KMS-11 (cell line): ENCODE data around the gene RNASE9.
"Not testable (repeated sequence)": the region's sequence is repeated elsewhere in the genome, so short reads cannot be mapped to it uniquely, and the experiment has no call there.

Experiments used
- H2AFZ ChIP-seq: fragments of 200-600 bp; sonication (generic); 2 replicates; pipeline ENCODE4 v1.6.1; 2016; ENCODE audit warnings: antibody characterized with exemption, mixed run types, low read depth
- H3K27ac ChIP-seq: fragments of 200-600 bp; sonication (generic); 2 replicates; pipeline ENCODE4 v1.6.1; 2016; ENCODE audit warnings: mild to moderate bottlenecking, mixed run types
- H3K27me3 ChIP-seq: fragments of 200-600 bp; sonication (generic); 2 replicates; pipeline ENCODE4 v1.6.1; 2017; ENCODE audit warnings: mild to moderate bottlenecking, low read depth, mixed run types, moderate library complexity; ENCODE audit not compliant: insufficient read depth
- H3K36me3 ChIP-seq: fragments of 200-600 bp; sonication (generic); 2 replicates; pipeline ENCODE4 v1.6.1; 2017; ENCODE audit warnings: mild to moderate bottlenecking, mixed run types; ENCODE audit not compliant: insufficient read depth
- H3K4me1 ChIP-seq: fragments of 200-600 bp; sonication (generic); 2 replicates; pipeline ENCODE4 v1.6.1; 2016; ENCODE audit warnings: mild to moderate bottlenecking, low read depth, mixed run types; ENCODE audit not compliant: poor library complexity, severe bottlenecking
- H3K4me2 ChIP-seq: fragments of 200-600 bp; sonication (generic); 2 replicates; pipeline ENCODE4 v1.7.0; 2016; ENCODE audit warnings: mild to moderate bottlenecking, mixed run types
- H3K4me3 ChIP-seq: fragments of 200-600 bp; sonication (generic); IDR thresholded peaks from 2 replicates; pipeline ENCODE4 v1.6.1; 2017; ENCODE audit warnings: low read depth, low read length, mixed read lengths; ENCODE audit not compliant: insufficient read depth
- H3K79me2 ChIP-seq: fragments of 200-600 bp; sonication (generic); 2 replicates; pipeline ENCODE4 v1.6.1; 2016; ENCODE audit warnings: low read depth, mixed run types; ENCODE audit not compliant: insufficient read depth
- H3K9ac ChIP-seq: fragments of 200-600 bp; sonication (generic); 2 replicates; pipeline ENCODE4 v1.6.1; 2016; ENCODE audit warnings: mild to moderate bottlenecking, mixed run types
- H4K20me1 ChIP-seq: fragments of 200-600 bp; sonication (generic); 2 replicates; pipeline ENCODE4 v1.6.1; 2016; ENCODE audit warnings: mild to moderate bottlenecking, mixed run types; ENCODE audit not compliant: insufficient read depth
- TF ChIP-seq, protein P1 (sequence below): fragments of 200-600 bp; sonication (generic); conservative IDR thresholded peaks from 2 replicates; pipeline ENCODE4 v1.6.1; 2017; ENCODE audit warnings: low read depth, mild to moderate bottlenecking, antibody characterized with exemption, low read length, moderate library complexity, mixed read lengths

Gene RNASE9

GRCh38 chr14:20512177-20512905 is 48.5 kb downstream of the RNASE9 start:
- TF ChIP-seq, protein P1, sequence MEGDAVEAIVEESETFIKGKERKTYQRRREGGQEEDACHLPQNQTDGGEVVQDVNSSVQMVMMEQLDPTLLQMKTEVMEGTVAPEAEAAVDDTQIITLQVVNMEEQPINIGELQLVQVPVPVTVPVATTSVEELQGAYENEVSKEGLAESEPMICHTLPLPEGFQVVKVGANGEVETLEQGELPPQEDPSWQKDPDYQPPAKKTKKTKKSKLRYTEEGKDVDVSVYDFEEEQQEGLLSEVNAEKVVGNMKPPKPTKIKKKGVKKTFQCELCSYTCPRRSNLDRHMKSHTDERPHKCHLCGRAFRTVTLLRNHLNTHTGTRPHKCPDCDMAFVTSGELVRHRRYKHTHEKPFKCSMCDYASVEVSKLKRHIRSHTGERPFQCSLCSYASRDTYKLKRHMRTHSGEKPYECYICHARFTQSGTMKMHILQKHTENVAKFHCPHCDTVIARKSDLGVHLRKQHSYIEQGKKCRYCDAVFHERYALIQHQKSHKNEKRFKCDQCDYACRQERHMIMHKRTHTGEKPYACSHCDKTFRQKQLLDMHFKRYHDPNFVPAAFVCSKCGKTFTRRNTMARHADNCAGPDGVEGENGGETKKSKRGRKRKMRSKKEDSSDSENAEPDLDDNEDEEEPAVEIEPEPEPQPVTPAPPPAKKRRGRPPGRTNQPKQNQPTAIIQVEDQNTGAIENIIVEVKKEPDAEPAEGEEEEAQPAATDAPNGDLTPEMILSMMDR: no peak
- no peak overlapping the region for H3K4me2 ChIP-seq
- H2AFZ ChIP-seq: no peak overlapping the region
- no peaks in the 10 kb centered on the region for H3K79me2 ChIP-seq
- H3K9ac ChIP-seq: no peak overlapping the region
- H3K27me3 ChIP-seq: no peaks in the 10 kb centered on the region
- H3K27ac ChIP-seq: no peak overlapping the region
- H3K4me3 ChIP-seq: no peak overlapping the region
- no peaks in the 10 kb centered on the region for H4K20me1 ChIP-seq
- no peaks in the 10 kb centered on the region for H3K36me3 ChIP-seq
- H3K4me1 ChIP-seq: no peaks in the 10 kb centered on the region

DNA sequence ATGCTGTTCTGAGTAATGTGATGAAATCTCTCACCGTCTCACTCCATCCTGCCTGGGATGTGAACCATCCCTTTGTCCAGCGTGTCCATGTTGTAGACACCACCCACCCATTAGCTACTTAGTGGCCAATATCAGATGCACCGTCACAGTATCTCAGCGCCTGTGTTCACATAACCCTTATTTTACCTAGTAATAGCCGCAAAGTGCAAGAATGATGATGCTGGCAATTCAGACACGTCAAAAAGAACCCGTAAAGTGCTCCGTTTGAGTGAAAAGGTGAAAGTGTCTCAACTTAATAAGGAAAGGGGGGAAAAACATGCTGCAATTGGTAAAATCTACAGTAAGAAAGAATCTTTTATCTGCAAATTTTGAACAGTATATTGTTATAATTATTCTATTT is 52.5 kb downstream of the RNASE9 start:
- no peak overlapping the region for H3K27ac ChIP-seq
- H3K27me3 ChIP-seq: no peaks in the 10 kb centered on the region

DNA sequence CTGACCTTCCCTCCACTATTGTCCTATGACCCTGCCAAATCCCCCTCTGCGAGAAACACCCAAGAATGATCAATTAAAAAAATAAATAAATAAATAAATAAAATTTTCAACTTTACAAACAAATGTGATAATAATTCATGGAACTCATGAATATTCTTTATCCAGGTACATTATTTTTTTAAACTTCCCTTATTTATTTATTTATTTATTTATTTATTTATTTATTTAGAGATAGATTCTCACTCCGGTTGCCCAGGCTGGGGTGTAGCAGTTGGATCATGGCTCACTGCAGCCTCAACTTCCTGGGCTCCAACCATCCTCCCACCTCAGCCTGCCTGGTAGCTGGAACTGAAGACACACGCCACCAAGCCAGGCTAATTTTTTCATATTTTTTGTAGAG is 53.3 kb downstream of the RNASE9 start:
- not testable (repeated sequence) for H3K36me3 ChIP-seq, H3K79me2 ChIP-seq, H4K20me1 ChIP-seq, H3K9ac ChIP-seq, H3K4me2 ChIP-seq, H3K27me3 ChIP-seq, H3K27ac ChIP-seq, H3K4me3 ChIP-seq, H2AFZ ChIP-seq, H3K4me1 ChIP-seq

More for the DNA sequence above, 52.5 kb downstream of the RNASE9 start:
- H3K36me3 ChIP-seq: no peaks in the 10 kb centered on the region
- H4K20me1 ChIP-seq: no peaks in the 10 kb centered on the region
- no peaks in the 10 kb centered on the region for H3K4me1 ChIP-seq
- H2AFZ ChIP-seq: no peak overlapping the region
- no peak overlapping the region for H3K4me2 ChIP-seq
- H3K79me2 ChIP-seq: no peaks in the 10 kb centered on the region
- TF ChIP-seq, protein P1: no peak
- H3K9ac ChIP-seq: no peak overlapping the region
- no peak overlapping the region for H3K4me3 ChIP-seq

- H3K79me2 ChIP-seq, H3K9ac ChIP-seq, H3K4me3 ChIP-seq, H3K27ac ChIP-seq, H2AFZ ChIP-seq, H3K27me3 ChIP-seq, H3K4me1 ChIP-seq, H4K20me1 ChIP-seq, H3K36me3 ChIP-seq, H3K4me2 ChIP-seq: not testable (repeated sequence)
Measured at GRCh38 chr14:20506752-20507151, 54.1 kb downstream of the RNASE9 start.

DNA sequence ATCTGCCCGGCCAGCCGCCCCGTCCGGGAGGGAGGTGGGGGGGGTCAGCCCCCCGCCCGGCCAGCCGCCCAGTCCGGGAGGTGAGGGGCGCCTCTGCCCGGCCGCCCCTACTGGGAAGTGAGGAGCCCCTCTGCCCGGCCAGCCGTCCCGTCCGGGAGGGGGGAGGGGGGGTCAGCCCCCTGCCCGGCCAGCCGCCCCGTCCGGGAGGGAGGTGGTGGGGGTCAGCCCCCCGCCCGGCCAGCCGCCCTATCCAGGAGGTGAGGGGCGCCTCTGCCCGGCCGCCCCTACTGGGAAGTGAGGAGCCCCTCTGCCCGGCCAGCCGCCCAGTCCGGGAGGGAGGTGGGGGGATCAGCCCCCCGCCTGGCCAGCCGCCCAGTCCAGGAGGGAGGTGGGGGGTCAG is 54.6 kb downstream of the RNASE9 start:
- H3K4me3 ChIP-seq, H3K27me3 ChIP-seq, H3K36me3 ChIP-seq, H4K20me1 ChIP-seq, H3K27ac ChIP-seq, H3K9ac ChIP-seq, H2AFZ ChIP-seq, H3K79me2 ChIP-seq, H3K4me2 ChIP-seq, H3K4me1 ChIP-seq: not testable (repeated sequence)
